K562 (cell line): Measurements from ENCODE around the gene TMEM121B. TPM values are rescaled to one million over a fixed set of nuclear protein-coding genes. Genes with fewer than 3 reads are reported as not detected.

ENCODE experiments used
- ATF2 ChIP-seq: sonication (generic); formaldehyde crosslinking; IDR thresholded peaks from 2 replicates; pipeline ENCODE4 v1.8.1; 2022; ENCODE audit warnings: missing genetic modification reagents
- ATF7 ChIP-seq: fragments of 450-650 bp; IDR thresholded peaks from 2 replicates; pipeline ENCODE4 v1.7.1; 2014; ENCODE audit warnings: mild to moderate bottlenecking, moderate library complexity
- DACH1 ChIP-seq: fragments of 450-650 bp; IDR thresholded peaks from 2 replicates; pipeline ENCODE4 v1.6.1; 2018; ENCODE audit not compliant: partially characterized antibody
- GMEB1 ChIP-seq: fragments of 250-450 bp; sonication (Bioruptor Pico); IDR thresholded peaks from 2 replicates; pipeline ENCODE4 v1.4.0; 2020; ENCODE audit warnings: mild to moderate bottlenecking
- GTF2E2 ChIP-seq: fragments of 200-800 bp; sonication (Bioruptor generic); IDR thresholded peaks from 2 replicates; pipeline ENCODE4 v1.6.1; 2016; ENCODE audit warnings: missing genetic modification characterization, missing compliant biosample characterization
- POLR2AphosphoS5 ChIP-seq: IDR thresholded peaks from 2 replicates; pipeline ENCODE4 v1.6.1; 2011; ENCODE audit warnings: mild to moderate bottlenecking, low read depth, low read length, moderate library complexity; ENCODE audit not compliant: control insufficient read depth, insufficient read depth
- RBFOX2 ChIP-seq: fragments of 200-400 bp; formaldehyde crosslinking; IDR thresholded peaks from 2 replicates; pipeline ENCODE4 v1.6.1; 2017; ENCODE audit warnings: low read depth, mild to moderate bottlenecking, low read length, moderate library complexity
- RBM14 ChIP-seq: fragments of 200-400 bp; formaldehyde crosslinking; IDR thresholded peaks from 2 replicates; pipeline ENCODE4 v1.6.1; 2018; ENCODE audit warnings: low read depth, mild to moderate bottlenecking, low read length, moderate library complexity, borderline replicate concordance; ENCODE audit not compliant: insufficient read depth
- SAFB ChIP-seq: fragments of 200-400 bp; formaldehyde crosslinking; IDR thresholded peaks from 2 replicates; pipeline ENCODE4 v1.6.1; 2017; ENCODE audit warnings: low read depth, low read length, borderline replicate concordance
- SRSF7 ChIP-seq: fragments of 200-400 bp; formaldehyde crosslinking; optimal IDR thresholded peaks from 2 replicates; pipeline ENCODE3; 2017; ENCODE audit warnings: mild to moderate bottlenecking, low read depth, low read length
- STAT5B ChIP-seq: fragments of 250-450 bp; sonication (Bioruptor Pico); IDR thresholded peaks from 2 replicates; pipeline ENCODE4 v1.8.0; 2021; ENCODE audit warnings: mild to moderate bottlenecking, inconsistent platforms
- SUPT5H ChIP-seq: fragments of 450-650 bp; IDR thresholded peaks from 2 replicates; pipeline ENCODE4 v1.6.1; 2016
- TBL1XR1 ChIP-seq, 2 experiments: IDR thresholded peaks; 2 replicates each; pipeline ENCODE4 v1.6.1; 2012; ENCODE audit warnings: improper control_type of control experiment in 2 of 2, low read length in 2 of 2, mild to moderate bottlenecking in 1 of 2
- TCF3 ChIP-seq: sonication (generic); formaldehyde crosslinking; IDR thresholded peaks from 2 replicates; pipeline ENCODE4 v1.4.0; 2020; ENCODE audit warnings: mild to moderate bottlenecking, missing genetic modification reagents
- TFAP4 ChIP-seq: sonication (generic); formaldehyde crosslinking; IDR thresholded peaks from 2 replicates; pipeline ENCODE4 v1.8.0; 2022; ENCODE audit warnings: missing genetic modification reagents, mild to moderate bottlenecking, moderate library complexity, borderline replicate concordance
- VEZF1 ChIP-seq: fragments of 200-800 bp; sonication (Bioruptor generic); IDR thresholded peaks from 2 replicates; pipeline ENCODE4 v1.6.1; 2017; ENCODE audit warnings: missing genetic modification characterization, missing compliant biosample characterization
- ZNF224 ChIP-seq: sonication (generic); formaldehyde crosslinking; IDR thresholded peaks from 2 replicates; pipeline ENCODE4 v1.8.0; 2022; ENCODE audit warnings: mild to moderate bottlenecking, missing genetic modification reagents
- ZNF280B ChIP-seq: fragments of 250-450 bp; sonication (Bioruptor Pico); IDR thresholded peaks from 2 replicates; pipeline ENCODE4 v1.5.1; 2021; ENCODE audit warnings: mild to moderate bottlenecking
- ZNF695 ChIP-seq: fragments of 450-650 bp; formaldehyde crosslinking; IDR thresholded peaks from 2 replicates; pipeline ENCODE4 v1.4.0; 2020; ENCODE audit warnings: mild to moderate bottlenecking, moderate library complexity
- ZNF766 ChIP-seq: fragments of 200-800 bp; sonication (Bioruptor generic); conservative IDR thresholded peaks from 2 replicates; pipeline ENCODE4 v1.6.1; 2016; ENCODE audit warnings: missing genetic modification characterization, missing compliant biosample characterization
- polyA plus RNA-seq, 8 experiments: library from polyadenylated mRNA; depleted of rRNA in 4 of 8; stranded (reverse) in 5 of 8; unstranded in 3 of 8; fragments of >200 nt; fragmentation: Nextera tagmentation in 2 of 8; fragmentation: Illumina TruSeq in 1 of 8; extraction: Ambion mirVana in 2 of 8; extraction: Trizol in 1 of 8; gene quantifications; 2 replicates each; pipeline versions ENCODE4 v1.2.1 to v1.2.3, GENCODE V29; 2011 to 2014; ENCODE audit warnings: inconsistent platforms in 1 of 8, missing spikeins in 1 of 8
- total RNA-seq, 7 experiments: library from RNA; depleted of rRNA in 6 of 7; stranded (reverse); fragments of >200 nt in 6 of 7; fragmentation: Illumina TruSeq in 2 of 7; extraction: Trizol in 2 of 7; gene quantifications; 2 replicates each; pipeline versions ENCODE4 v1.2.1 to v1.2.3, GENCODE V29; 2011 to 2021; ENCODE audit warnings: low replicate concordance in 1 of 7

Gene TMEM121B
- total and polyA plus RNA-seq, 9 of the 15 experiments (the other 6 are each of a cell fraction or from before 2014, with no cell fraction given): 0.03 to 0.07 (median 0.03) TPM; not detected in 6

- peak; percentile 63; the same call in 1 of the 2 replicates for TF ChIP-seq GTF2E2 (tag)
- TF ChIP-seq DACH1: peak; percentile 70
- TF ChIP-seq ATF2: no peak
- TF ChIP-seq STAT5B (CRISPR knock-in tag): no peak
- TF ChIP-seq TCF3 (CRISPR knock-in tag): 0 out of 2 replicates have a peak, but pooled peaks have one; percentile 15
- TF ChIP-seq RBM14: 0 out of 2 replicates have a peak, but pooled peaks have one; percentile 19
- peak; percentile 70 for TF ChIP-seq ATF7
- peak; percentile 42; the same call in 1 of the 2 replicates for TF ChIP-seq POLR2AphosphoS5
- TF ChIP-seq RBFOX2: peak; percentile 91
- TF ChIP-seq ZNF224 (CRISPR knock-in tag): no peak
- no peak for TF ChIP-seq ZNF280B
- TF ChIP-seq TBL1XR1 (IDR thresholded peaks at IDR 0.05; ENCODE audit: low read length in 2 of 2): no peak
- peak; percentile 57; the same call in 1 of the 2 replicates for TF ChIP-seq SAFB
- TF ChIP-seq GMEB1 (CRISPR knock-in tag): 0 out of 2 replicates have a peak, but pooled peaks have one; percentile 32
- no peak for TF ChIP-seq SRSF7
- peak; percentile 74 for TF ChIP-seq SUPT5H
- TF ChIP-seq ZNF766 (CRISPR knock-in tag): no peak
- peak; percentile 92 for TF ChIP-seq VEZF1 (CRISPR knock-in tag)
- TF ChIP-seq TFAP4 (CRISPR knock-in tag): peak; percentile 87
- no peak for TF ChIP-seq ZNF695 (CRISPR knock-in tag)
These were observed 36.4 kb downstream of the TMEM121B start, which contains the start of gene IL17RA (continued) for GRCh38 chr22:17084554-17085276.
